Mesenchymal stem cell (in vitro differentiated cells and primary cell): Measurements from ENCODE around the gene KIF26A.
A peak's percentile ranks its signal among the peaks of the same experiment; 100 is the strongest.

ENCODE experiments used
- DNase-seq: peaks from one replicate; pipeline ENCODE4 v3.0.0-alpha.2; 2013
- H2AFZ ChIP-seq: one replicate; pipeline ENCODE4 v1.6.1; 2013; ENCODE audit warnings: low read depth, mild to moderate bottlenecking, control low read depth, inconsistent platforms, low read length, moderate library complexity
- H2AK5ac ChIP-seq: 2 replicates; pipeline ENCODE4 v1.6.1; 2013; ENCODE audit warnings: low read length, moderate library complexity, mild to moderate bottlenecking, inconsistent platforms; ENCODE audit not compliant: severe bottlenecking
- H2BK120ac ChIP-seq: one replicate; pipeline ENCODE4 v1.6.1; 2013; ENCODE audit warnings: low read depth, mild to moderate bottlenecking, inconsistent platforms, low read length, moderate library complexity
- H2BK12ac ChIP-seq, 2 experiments: one replicate each; pipeline ENCODE4 v1.6.1; 2013; ENCODE audit warnings: inconsistent platforms in 2 of 2, low read length in 2 of 2, mild to moderate bottlenecking in 2 of 2, moderate library complexity in 2 of 2, control low read depth in 1 of 2
- H2BK15ac ChIP-seq: one replicate; pipeline ENCODE4 v1.6.1; 2013; ENCODE audit warnings: mild to moderate bottlenecking, low read depth, inconsistent platforms; ENCODE audit not compliant: poor library complexity, severe bottlenecking
- H2BK5ac ChIP-seq: 2 replicates; pipeline ENCODE4 v1.6.1; 2013; ENCODE audit warnings: low read depth, mild to moderate bottlenecking, low read length, control low read depth, inconsistent platforms; ENCODE audit not compliant: poor library complexity, severe bottlenecking
- H3K14ac ChIP-seq, 2 experiments: one replicate each; pipeline ENCODE4 v1.6.1; 2013; ENCODE audit warnings: inconsistent platforms in 2 of 2, low read length in 2 of 2, control low read depth in 1 of 2, mild to moderate bottlenecking in 1 of 2, moderate library complexity in 1 of 2
- H3K18ac ChIP-seq, 2 experiments: one replicate each; pipeline ENCODE4 v1.6.1; 2013; ENCODE audit warnings: inconsistent platforms in 2 of 2, low read length in 2 of 2, control low read depth in 1 of 2, low read depth in 1 of 2, mild to moderate bottlenecking in 1 of 2
- H3K23ac ChIP-seq, 2 experiments: one replicate each; pipeline ENCODE4 v1.6.1; 2013; ENCODE audit warnings: inconsistent platforms in 2 of 2, low read length in 2 of 2, mild to moderate bottlenecking in 2 of 2, moderate library complexity in 2 of 2, control low read depth in 1 of 2
- H3K27ac ChIP-seq: 2 replicates; pipeline ENCODE4 v1.5.1; 2013; ENCODE audit warnings: mild to moderate bottlenecking, moderate library complexity, low read length, control low read depth, inconsistent platforms; ENCODE audit not compliant: poor library complexity, severe bottlenecking
- H3K27me3 ChIP-seq, 2 experiments: 2 replicates each; pipeline versions ENCODE4 v1.6.1 to v1.7.0; 2013; ENCODE audit warnings: low read length in 2 of 2, mild to moderate bottlenecking in 2 of 2, moderate library complexity in 2 of 2, control low read depth in 1 of 2, inconsistent platforms in 1 of 2; ENCODE audit not compliant: control insufficient read depth in 1 of 2, insufficient read depth in 1 of 2
- H3K36me3 ChIP-seq, 2 experiments: 2 replicates each; pipeline versions ENCODE4 v1.6.1 to v1.7.0; 2013; ENCODE audit warnings: low read length in 2 of 2, control low read depth in 1 of 2, inconsistent platforms in 1 of 2, low read depth in 1 of 2, mild to moderate bottlenecking in 1 of 2; ENCODE audit not compliant: insufficient read depth in 2 of 2, control insufficient read depth in 1 of 2
- H3K4ac ChIP-seq, 2 experiments: one replicate each; pipeline ENCODE4 v1.6.1; 2013; ENCODE audit warnings: inconsistent platforms in 2 of 2, low read length in 2 of 2, mild to moderate bottlenecking in 2 of 2, moderate library complexity in 2 of 2, control low read depth in 1 of 2, low read depth in 1 of 2
- H3K4me1 ChIP-seq: 2 replicates; pipeline ENCODE4 v1.6.1; 2013; ENCODE audit warnings: low read depth, low read length, control low read depth; ENCODE audit not compliant: control insufficient read depth, insufficient read depth
- H3K4me2 ChIP-seq: 2 replicates; pipeline ENCODE4 v1.6.1; 2013; ENCODE audit warnings: low read length, mild to moderate bottlenecking, inconsistent platforms; ENCODE audit not compliant: poor library complexity, severe bottlenecking
- H3K4me3 ChIP-seq, 2 experiments: 2 replicates each; pipeline versions ENCODE4 v1.5.1 to v1.7.0; 2013; ENCODE audit warnings: low read length in 2 of 2, mild to moderate bottlenecking in 2 of 2, control low read depth in 1 of 2, low read depth in 1 of 2; ENCODE audit not compliant: insufficient read depth in 1 of 2
- H3K79me1 ChIP-seq: replicated peaks from 2 replicates; pipeline ENCODE4 v1.6.1; 2013; ENCODE audit warnings: mild to moderate bottlenecking, control low read depth, low read length, inconsistent platforms; ENCODE audit not compliant: poor library complexity, severe bottlenecking
- H3K9ac ChIP-seq: 2 replicates; pipeline ENCODE4 v1.7.0; 2013; ENCODE audit warnings: mild to moderate bottlenecking, low read length, moderate library complexity
- H3K9me3 ChIP-seq: 2 replicates; pipeline ENCODE4 v1.7.0; 2013; ENCODE audit warnings: mild to moderate bottlenecking, low read length; ENCODE audit not compliant: control insufficient read depth
- H4K8ac ChIP-seq: one replicate; pipeline ENCODE4 v1.6.1; 2013; ENCODE audit warnings: inconsistent platforms, mild to moderate bottlenecking, low read length, moderate library complexity
- H4K91ac ChIP-seq: one replicate; pipeline ENCODE4 v1.6.1; 2013; ENCODE audit warnings: mild to moderate bottlenecking, low read length, inconsistent platforms
- WGBS: methylation state at CpG from one replicate; pipeline ENCODE4 v1.1.7; 2013; ENCODE audit warnings: mixed read lengths; 5-methylcytosine and 5-hydroxymethylcytosine counted together

The KIF26A gene

GRCh38 chr14:104219731-104220214 is 81.4 kb downstream of the KIF26A start:
- H4K8ac ChIP-seq = no peak overlapping the region
- no peaks in the 10 kb centered on the region for H3K9me3 ChIP-seq
- H2BK15ac ChIP-seq = peak overlapping the region; percentile 38
- no peaks in the 10 kb centered on the region for H3K79me1 ChIP-seq
- H2BK120ac ChIP-seq = no peak overlapping the region
- no peak overlapping the region for H3K18ac ChIP-seq
- no peak for DNase-seq
- peaks cover 0 to 2% of the 10 kb centered on the region in 2 experiments for H3K36me3 ChIP-seq
- H2AFZ ChIP-seq = no peak overlapping the region
- peaks cover 0 to 27% of the 10 kb centered on the region in 2 experiments for H3K27me3 ChIP-seq
- no peak overlapping the region for H3K4me2 ChIP-seq
- no peak overlapping the region for H3K14ac ChIP-seq
- H2BK12ac ChIP-seq = no peak overlapping the region
- no peak overlapping the region for H2BK5ac ChIP-seq
- H4K91ac ChIP-seq = no peak overlapping the region
- H3K4me3 ChIP-seq = no peak overlapping the region
- WGBS = 71% methylated on average over 22 of the region's 22 CpGs
- no peak overlapping the region for H3K27ac ChIP-seq
- no peak overlapping the region for H3K23ac ChIP-seq
- H2AK5ac ChIP-seq = no peak overlapping the region
- no peaks in the 10 kb centered on the region for H3K4me1 ChIP-seq
- no peak overlapping the region for H3K9ac ChIP-seq
- no peak overlapping the region for H3K4ac ChIP-seq

GRCh38 chr14:104220215-104221070 is 82.1 kb downstream of the KIF26A start:
- H2BK5ac ChIP-seq = no peak overlapping the region

GRCh38 chr14:104221071-104221625 is 82.8 kb downstream of the KIF26A start:
- no peak overlapping the region for H3K27ac ChIP-seq
- no peak overlapping the region for H3K18ac ChIP-seq
- H3K79me1 ChIP-seq = no peaks in the 10 kb centered on the region
- no peak overlapping the region for H2AK5ac ChIP-seq
- H4K91ac ChIP-seq = no peak overlapping the region
- H2BK12ac ChIP-seq = no peak overlapping the region
- H2BK15ac ChIP-seq = no peak overlapping the region
- no peak overlapping the region for H3K23ac ChIP-seq
- H3K14ac ChIP-seq = no peak overlapping the region
- H3K9ac ChIP-seq = no peak overlapping the region
- H2AFZ ChIP-seq = no peak overlapping the region
- 88% methylated on average over 14 of the region's 14 CpGs for WGBS
- no peaks in the 10 kb centered on the region for H3K4me1 ChIP-seq
- H3K4me2 ChIP-seq = no peak overlapping the region
- H3K9me3 ChIP-seq = no peaks in the 10 kb centered on the region
- H4K8ac ChIP-seq = no peak overlapping the region
- no peak overlapping the region for H3K4ac ChIP-seq
- no peak overlapping the region for H3K4me3 ChIP-seq
- peaks cover 0 to 27% of the 10 kb centered on the region in 2 experiments for H3K27me3 ChIP-seq
- no peak overlapping the region for H2BK5ac ChIP-seq
- H2BK120ac ChIP-seq = no peak overlapping the region
- peaks cover 0 to 3% of the 10 kb centered on the region in 2 experiments for H3K36me3 ChIP-seq
- DNase-seq = no peak

More at GRCh38 chr14:104220215-104221070, 82.1 kb downstream of the KIF26A start:
- H3K36me3 ChIP-seq = peaks cover 0 to 3% of the 10 kb centered on the region in 2 experiments
- no peak overlapping the region for H3K4ac ChIP-seq
- no peak overlapping the region for H3K18ac ChIP-seq
- H2BK12ac ChIP-seq = no peak overlapping the region
- H2BK15ac ChIP-seq = no peak overlapping the region
- no peaks in the 10 kb centered on the region for H3K79me1 ChIP-seq
- no peak overlapping the region for H3K14ac ChIP-seq
- no peak overlapping the region for H4K8ac ChIP-seq
- H3K4me3 ChIP-seq = no peak overlapping the region
- H2AFZ ChIP-seq = no peak overlapping the region
- H3K27me3 ChIP-seq = peaks cover 0 to 27% of the 10 kb centered on the region in 2 experiments
- no peak overlapping the region for H3K23ac ChIP-seq
- no peak overlapping the region for H3K27ac ChIP-seq
- H3K4me2 ChIP-seq = no peak overlapping the region
- no peaks in the 10 kb centered on the region for H3K4me1 ChIP-seq
- WGBS = 86% methylated on average over 40 of the region's 40 CpGs
- no peaks in the 10 kb centered on the region for H3K9me3 ChIP-seq
- DNase-seq = no peak
- H4K91ac ChIP-seq = no peak overlapping the region
- H2BK120ac ChIP-seq = no peak overlapping the region
- H2AK5ac ChIP-seq = no peak overlapping the region
- no peak overlapping the region for H3K9ac ChIP-seq

- 88% methylated on average over 21 of the region's 21 CpGs for WGBS
- H3K4me3 ChIP-seq = no peak overlapping the region
- H2BK5ac ChIP-seq = no peak overlapping the region
- H2BK120ac ChIP-seq = no peak overlapping the region
- H2BK15ac ChIP-seq = no peak overlapping the region
- H4K8ac ChIP-seq = no peak overlapping the region
- H4K91ac ChIP-seq = no peak overlapping the region
- H3K14ac ChIP-seq = no peak overlapping the region
- H3K9ac ChIP-seq = no peak overlapping the region
- DNase-seq = no peak
- no peak overlapping the region for H2AK5ac ChIP-seq
- H3K4me1 ChIP-seq = no peaks in the 10 kb centered on the region
- no peak overlapping the region for H3K18ac ChIP-seq
- no peak overlapping the region for H3K27ac ChIP-seq
- no peak overlapping the region for H2AFZ ChIP-seq
- peaks cover 0 to 27% of the 10 kb centered on the region in 2 experiments for H3K27me3 ChIP-seq
- no peaks in the 10 kb centered on the region for H3K79me1 ChIP-seq
- H3K36me3 ChIP-seq = peaks cover 0 to 3% of the 10 kb centered on the region in 2 experiments
- no peak overlapping the region for H3K23ac ChIP-seq
- H3K4me2 ChIP-seq = no peak overlapping the region
- H3K4ac ChIP-seq = no peak overlapping the region
- H2BK12ac ChIP-seq = no peak overlapping the region
- no peaks in the 10 kb centered on the region for H3K9me3 ChIP-seq
Observed at GRCh38 chr14:104221636-104222369, 83.4 kb downstream of the KIF26A start.
